SK-N-MC (cell line): ENCODE results near the gene TBCCD1.

Source experiments
- EZH2 ChIP-seq: fragments of 200-600 bp; sonication (generic); IDR thresholded peaks from one replicate; pipeline ENCODE4 v1.6.1; 2017; ENCODE audit warnings: antibody characterized with exemption
- FOXP2 ChIP-seq: optimal IDR thresholded peaks from 2 replicates; pipeline ENCODE3; 2011; ENCODE audit warnings: mild to moderate bottlenecking, moderate library complexity; ENCODE audit not compliant: insufficient read depth; ENCODE audit errors: extremely low read length, control extremely low read depth
- POLR2AphosphoS5 ChIP-seq: IDR thresholded peaks from 2 replicates; pipeline ENCODE4 v1.6.1; 2012; ENCODE audit warnings: mild to moderate bottlenecking, low read depth, low read length, borderline replicate concordance

DNA sequence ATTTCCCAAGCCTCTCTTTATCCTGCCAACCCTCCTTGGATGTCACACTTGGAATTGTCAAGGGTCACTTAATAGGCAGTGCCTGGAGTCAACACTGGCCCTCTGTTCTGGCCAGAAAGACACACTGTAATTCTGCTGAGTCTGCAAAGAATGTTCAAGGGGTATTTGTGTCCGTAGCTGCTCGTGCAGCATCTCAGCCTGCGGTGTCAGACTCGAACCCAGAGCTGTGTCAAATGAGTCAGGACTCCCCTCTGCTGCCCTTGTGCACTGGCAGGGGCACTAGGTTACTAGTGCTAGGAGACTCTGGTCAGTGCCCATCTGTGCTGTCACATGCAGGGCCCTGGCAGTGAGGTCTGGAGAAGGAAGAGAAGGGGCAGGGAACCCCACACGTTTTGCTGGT is 44.9 kb upstream of the TBCCD1 start:
- TF ChIP-seq EZH2 (no peak), POLR2AphosphoS5 (no peak), FOXP2 (no peak)
